Activated T-cell treated with anti-CD3 and anti-CD28 coated beads, Interleukin-2, amount 50 U/mL, for 72 hours (primary cell): Measurements from ENCODE around the gene GNAO1. TPM values are rescaled to one million over a fixed set of nuclear protein-coding genes. Genes with fewer than 3 reads are reported as not detected.

ENCODE experiments used
- ATAC-seq, 2 donors: fragments of 150-1000 bp; cut with Tn5 transposase; replicated peaks in 1 of 2; 2 replicates each; pipeline ENCODE4 v1.10.0; 2021; ENCODE audit warnings: moderate library complexity in 2 of 2, mild to moderate bottlenecking in 1 of 2
- DNase-seq, 2 donors: peaks; one replicate each; pipeline ENCODE4 v3.0.0; 2021 to 2022; ENCODE audit warnings: mixed read lengths in 1 of 2
- H3K27ac Mint-ChIP-seq: one replicate; pipeline ENCODE4 v1.8.0; 2022; ENCODE audit warnings: mild to moderate bottlenecking, moderate library complexity, mixed read lengths
- H3K27me3 Mint-ChIP-seq: one replicate; pipeline ENCODE4 v1.8.0; 2022; ENCODE audit warnings: low read depth, mixed read lengths
- H3K36me3 Mint-ChIP-seq, 2 donors: one replicate each; pipeline ENCODE4 v1.8.0; 2022; ENCODE audit warnings: mixed read lengths in 2 of 2, mild to moderate bottlenecking in 1 of 2; ENCODE audit not compliant: insufficient read depth in 2 of 2
- H3K4me1 Mint-ChIP-seq: one replicate; pipeline ENCODE4 v1.8.0; 2022; ENCODE audit warnings: low read depth, mixed read lengths
- H3K4me3 Mint-ChIP-seq, 2 donors: one replicate each; pipeline ENCODE4 v1.8.0; 2022; ENCODE audit warnings: mild to moderate bottlenecking in 2 of 2, mixed read lengths in 2 of 2, moderate library complexity in 2 of 2
- H3K9me3 Mint-ChIP-seq, 2 donors: one replicate each; pipeline ENCODE4 v1.8.0; 2022; ENCODE audit warnings: mixed read lengths in 2 of 2
- total RNA-seq, 2 donors: library from RNA; stranded (reverse); gene quantifications; one replicate each; pipeline ENCODE4 v1.2.3, GENCODE V29; 2022

Gene GNAO1
- total RNA-seq, 2 donors from 2014 or later: 12.2 to 21.0 TPM

- DNase-seq (no peak), ATAC-seq (no peak)
- peak overlapping the region in 1 of 2 donors; percentile 87 for H3K4me3 Mint-ChIP-seq
- no peaks in the 10 kb centered on the region for H3K9me3 Mint-ChIP-seq
- H3K27ac Mint-ChIP-seq: no peak overlapping the region
- H3K36me3 Mint-ChIP-seq: no peaks in the 10 kb centered on the region
- peaks cover 6% of the 10 kb centered on the region for H3K27me3 Mint-ChIP-seq
- peaks cover 42% of the 10 kb centered on the region for H3K4me1 Mint-ChIP-seq
Measured at GRCh38 chr16:56355221-56355620, 163.9 kb downstream of the GNAO1 start.

GRCh38 chr16:56355786-56356275, 164.5 kb downstream of the GNAO1 start:
- no peak for DNase-seq
- Mint-ChIP-seq H3K27me3 (peaks cover 6% of the 10 kb centered on the region), H3K4me3 (peak overlapping the region; percentile 81 to 87), H3K27ac (peak overlapping the region; percentile 99), H3K4me1 (peaks cover 42% of the 10 kb centered on the region), H3K9me3 (no peaks in the 10 kb centered on the region), H3K36me3 (no peaks in the 10 kb centered on the region)
- no peak for ATAC-seq

DNA sequence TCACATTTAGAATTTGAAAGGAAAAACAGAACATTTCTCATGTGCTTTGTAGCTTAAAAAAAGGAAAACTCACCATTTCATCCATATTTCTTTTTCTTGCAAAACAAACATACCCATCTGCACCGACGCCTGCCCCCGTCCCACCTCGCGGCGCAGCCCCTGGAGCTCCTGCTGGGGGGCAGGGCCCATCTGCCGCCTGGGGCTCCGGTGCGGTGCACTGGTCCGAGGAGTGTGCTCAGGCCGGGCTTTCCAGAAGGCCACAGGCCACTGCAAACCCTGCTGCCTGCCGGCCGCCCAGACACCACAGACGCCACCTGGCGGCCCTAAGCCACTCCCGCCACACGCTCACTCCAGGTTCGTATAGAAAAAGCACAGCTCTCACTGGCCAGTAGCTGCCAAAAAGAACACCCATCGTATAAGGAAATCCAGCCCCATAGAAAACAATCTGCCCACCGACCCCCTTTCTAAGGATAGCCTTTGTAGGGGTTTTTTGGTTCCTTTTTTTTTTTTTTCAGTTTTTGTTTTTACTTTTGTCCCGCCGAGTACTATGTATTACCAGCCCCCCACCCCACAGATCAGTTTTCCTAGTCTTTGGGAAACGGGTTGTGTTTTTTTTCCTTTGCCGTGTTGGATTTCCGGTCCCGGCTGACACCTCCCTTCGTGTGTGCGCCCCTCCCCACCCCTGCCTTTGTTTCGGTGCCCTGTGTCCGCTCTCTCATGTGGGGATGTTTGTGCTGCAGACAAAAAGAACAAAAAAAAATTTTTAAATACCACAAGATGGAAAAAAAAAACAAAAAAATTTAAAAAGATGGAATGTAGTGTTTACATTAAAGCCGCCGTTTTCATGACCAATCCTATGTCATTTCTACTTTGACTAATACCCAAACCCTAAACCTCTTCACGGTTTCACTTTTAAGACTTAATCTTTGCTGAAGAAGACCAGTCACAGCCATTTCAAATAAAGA, 165.3 kb downstream of the GNAO1 start:
- DNase-seq (peak; percentile 69 to 78), ATAC-seq (peak; percentile 85 to 86)
- peaks cover 42% of the 10 kb centered on the region for H3K4me1 Mint-ChIP-seq
- H3K36me3 Mint-ChIP-seq: no peaks in the 10 kb centered on the region
- H3K27me3 Mint-ChIP-seq: no peaks in the 10 kb centered on the region
- peak overlapping the region; percentile 99 for H3K27ac Mint-ChIP-seq
- H3K9me3 Mint-ChIP-seq: no peaks in the 10 kb centered on the region
- H3K4me3 Mint-ChIP-seq: peak overlapping the region; percentile 81 to 87

DNA sequence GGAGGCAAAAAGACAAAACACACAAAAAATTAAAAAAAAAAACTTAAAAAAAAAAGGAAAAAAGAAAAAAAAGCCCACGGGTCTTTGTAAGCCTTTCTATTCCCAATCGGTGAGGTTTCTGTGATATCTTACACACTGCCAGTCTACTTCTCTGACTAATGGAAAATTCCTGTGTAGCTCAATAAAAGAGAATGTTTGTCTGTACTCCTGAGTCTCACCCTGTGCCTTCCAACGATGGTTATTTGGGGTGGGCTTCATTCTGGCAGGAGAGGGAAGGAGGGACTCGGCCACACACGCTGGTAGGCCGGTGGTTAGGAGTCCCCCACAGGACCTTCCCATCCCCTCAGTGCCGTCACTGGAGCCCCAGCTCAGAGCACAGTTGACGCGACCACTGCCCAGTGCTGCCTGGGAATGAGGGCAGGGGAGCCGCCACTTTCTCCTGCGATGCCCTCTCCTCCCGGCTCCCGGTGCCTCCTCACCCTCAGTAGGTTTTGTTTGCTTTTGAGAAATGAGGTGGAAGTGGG, 166.0 kb downstream of the GNAO1 start:
- Mint-ChIP-seq H3K4me3 (peak overlapping the region; percentile 81 to 87), H3K4me1 (peaks cover 42% of the 10 kb centered on the region), H3K36me3 (no peaks in the 10 kb centered on the region), H3K9me3 (no peaks in the 10 kb centered on the region), H3K27me3 (no peaks in the 10 kb centered on the region), H3K27ac (peak overlapping the region; percentile 99)
- no peak for DNase-seq
- ATAC-seq: peak; percentile 35 to 45

DNA sequence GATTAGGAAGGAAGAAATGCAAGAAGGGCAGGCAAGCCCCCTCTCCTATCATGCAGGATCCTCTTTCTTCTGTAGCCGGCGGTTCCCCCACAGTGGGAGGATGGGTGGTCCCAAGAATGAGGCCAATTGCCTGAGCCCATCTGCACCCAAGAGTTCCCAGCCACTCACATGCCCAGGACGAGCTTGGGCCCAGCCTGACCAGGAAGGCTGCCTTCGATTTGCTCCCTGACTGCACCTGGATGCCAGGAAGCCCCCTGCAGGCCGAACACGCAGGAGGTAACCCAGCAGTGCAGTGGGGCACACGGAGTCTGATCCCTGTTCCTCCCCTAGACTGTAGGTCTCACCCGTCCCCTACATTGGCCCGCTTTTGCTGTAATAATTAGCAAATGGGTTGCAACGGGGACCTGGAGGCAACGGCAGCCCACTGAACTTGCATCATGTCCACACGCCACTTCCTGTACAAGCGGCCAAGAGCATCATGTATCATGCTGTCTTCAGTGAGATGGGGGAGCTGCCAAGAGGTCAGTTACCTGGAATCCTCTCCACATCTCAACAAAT, 166.6 kb downstream of the GNAO1 start:
- Mint-ChIP-seq H3K27me3 (no peaks in the 10 kb centered on the region), H3K4me1 (peaks cover 42% of the 10 kb centered on the region), H3K36me3 (no peaks in the 10 kb centered on the region), H3K27ac (no peak overlapping the region), H3K4me3 (peak overlapping the region; percentile 81 to 87), H3K9me3 (no peaks in the 10 kb centered on the region)
- DNase-seq: no peak
- no peak for ATAC-seq

DNA sequence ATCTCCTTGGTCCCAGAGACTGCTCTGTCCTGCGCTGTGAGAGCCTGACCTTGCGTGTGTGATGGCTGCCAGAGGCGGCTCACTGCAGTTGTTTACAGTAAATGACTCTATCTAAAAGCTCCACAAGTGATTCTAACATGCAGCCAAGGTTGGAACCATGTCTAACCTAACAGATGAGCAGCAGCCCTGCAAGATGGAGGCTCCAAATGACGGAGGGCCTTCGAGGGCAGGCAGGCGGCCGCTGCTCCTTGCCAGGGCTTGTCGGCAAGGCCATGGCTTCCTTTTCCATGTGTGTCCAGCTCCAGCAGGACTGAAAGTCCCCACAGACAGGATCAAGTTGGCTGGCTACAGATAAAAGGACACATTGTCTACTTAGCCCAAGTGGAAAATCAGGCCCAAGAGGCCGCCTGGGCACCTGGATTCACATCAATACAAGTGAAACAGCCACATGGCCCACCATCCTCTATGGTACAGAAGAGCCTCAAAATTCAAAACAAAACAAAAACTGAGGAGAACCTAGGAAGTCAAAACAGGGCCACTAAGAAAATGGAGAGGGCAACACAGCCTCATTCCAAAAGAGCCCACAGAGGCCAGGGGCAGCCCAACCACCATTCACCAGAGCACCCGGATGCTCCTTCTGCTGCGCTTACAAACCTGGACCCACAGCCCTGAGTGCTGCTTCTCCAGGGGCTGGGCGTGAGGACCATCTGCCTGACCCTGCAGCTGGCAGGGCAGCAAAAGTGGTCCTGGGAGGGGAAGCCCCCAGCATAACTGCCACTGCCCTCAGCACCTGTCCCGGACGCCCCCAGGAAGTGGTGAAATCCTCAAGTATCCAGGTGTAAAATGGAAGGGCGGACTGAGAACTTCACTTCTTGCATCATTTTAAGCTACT, 169.1 kb downstream of the GNAO1 start:
- peaks cover 42% of the 10 kb centered on the region for H3K4me1 Mint-ChIP-seq
- no peak overlapping the region for H3K27ac Mint-ChIP-seq
- no peaks in the 10 kb centered on the region for H3K27me3 Mint-ChIP-seq
- no peak overlapping the region for H3K4me3 Mint-ChIP-seq
- no peaks in the 10 kb centered on the region for H3K9me3 Mint-ChIP-seq
- no peaks in the 10 kb centered on the region for H3K36me3 Mint-ChIP-seq
- ATAC-seq (no peak), DNase-seq (no peak)

- no peaks in the 10 kb centered on the region for H3K27me3 Mint-ChIP-seq
- H3K36me3 Mint-ChIP-seq: no peaks in the 10 kb centered on the region
- no peak overlapping the region for H3K27ac Mint-ChIP-seq
- peaks cover 24% of the 10 kb centered on the region for H3K4me1 Mint-ChIP-seq
- H3K9me3 Mint-ChIP-seq: no peaks in the 10 kb centered on the region
- no peak overlapping the region for H3K4me3 Mint-ChIP-seq
- DNase-seq (no peak), ATAC-seq (no peak)
Measured at GRCh38 chr16:56362057-56362655, 170.9 kb downstream of the GNAO1 start.

DNA sequence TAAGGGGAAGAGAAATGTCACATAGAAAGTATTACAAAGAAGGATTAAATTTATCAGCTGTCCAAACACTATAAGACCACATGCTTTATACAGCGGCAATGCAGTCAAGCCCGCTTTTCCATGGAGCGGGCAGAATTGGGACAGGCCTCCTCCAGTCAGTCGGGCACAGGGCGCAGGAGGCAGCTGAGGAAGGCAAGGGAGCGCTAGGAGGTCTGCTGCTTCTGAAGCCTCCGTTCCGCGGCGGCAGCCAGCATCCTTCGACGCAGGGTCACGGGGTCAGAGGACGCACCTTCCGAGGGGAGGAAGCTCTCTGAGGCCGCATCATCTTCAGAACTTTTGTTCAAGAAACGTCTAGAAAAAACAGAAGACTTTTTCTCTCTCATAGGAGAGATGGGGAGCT, 171.4 kb downstream of the GNAO1 start:
- DNase-seq (no peak), ATAC-seq (no peak)
- H3K9me3 Mint-ChIP-seq: no peaks in the 10 kb centered on the region
- H3K27me3 Mint-ChIP-seq: no peaks in the 10 kb centered on the region
- H3K4me3 Mint-ChIP-seq: no peak overlapping the region
- H3K27ac Mint-ChIP-seq: no peak overlapping the region
- H3K4me1 Mint-ChIP-seq: peaks cover 18% of the 10 kb centered on the region
- H3K36me3 Mint-ChIP-seq: peaks cover 0 to 3% of the 10 kb centered on the region in 2 donors

GRCh38 chr16:56363181-56363716, 172.0 kb downstream of the GNAO1 start:
- no peaks in the 10 kb centered on the region for H3K9me3 Mint-ChIP-seq
- peaks cover 16% of the 10 kb centered on the region for H3K4me1 Mint-ChIP-seq
- DNase-seq: no peak

GRCh38 chr16:56363781-56364565, 172.7 kb downstream of the GNAO1 start:
- peaks cover 0 to 9% of the 10 kb centered on the region in 2 donors for H3K36me3 Mint-ChIP-seq
- no peak for DNase-seq
- H3K4me3 Mint-ChIP-seq: no peak overlapping the region
- peaks cover 13% of the 10 kb centered on the region for H3K4me1 Mint-ChIP-seq
- H3K9me3 Mint-ChIP-seq: no peaks in the 10 kb centered on the region
- no peaks in the 10 kb centered on the region for H3K27me3 Mint-ChIP-seq
- H3K27ac Mint-ChIP-seq: peak overlapping the region; percentile 46
- ATAC-seq: no peak

More at GRCh38 chr16:56363181-56363716, 172.0 kb downstream of the GNAO1 start:
- Mint-ChIP-seq H3K27ac (no peak overlapping the region), H3K36me3 (peaks cover 0 to 3% of the 10 kb centered on the region in 2 donors), H3K27me3 (no peaks in the 10 kb centered on the region), H3K4me3 (no peak overlapping the region)
- ATAC-seq: peak in 1 of 2 donors; percentile 16

DNA sequence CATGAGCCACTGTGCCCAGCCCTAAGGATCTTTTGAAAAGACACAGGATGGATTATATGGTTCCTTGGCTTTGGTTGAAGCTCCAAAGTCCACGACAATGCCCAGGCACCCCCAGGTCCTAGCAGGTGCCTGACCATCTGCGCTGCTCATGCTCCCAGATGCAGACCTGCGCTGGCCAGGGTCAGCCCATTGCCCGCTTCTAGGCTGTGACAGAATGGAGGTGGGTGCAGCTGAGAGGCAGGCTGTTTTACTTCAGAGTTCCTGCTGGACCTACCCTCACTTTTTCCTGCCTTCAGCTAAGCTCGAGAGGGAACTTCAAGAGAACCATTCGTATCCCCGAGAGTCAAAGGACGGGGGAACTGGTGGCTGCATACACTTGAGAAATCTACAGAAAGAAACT, 173.6 kb downstream of the GNAO1 start:
- H3K36me3 Mint-ChIP-seq: peaks cover 0 to 10% of the 10 kb centered on the region in 2 donors
- ATAC-seq (no peak), DNase-seq (no peak)
- H3K9me3 Mint-ChIP-seq: no peaks in the 10 kb centered on the region
- H3K4me1 Mint-ChIP-seq: peaks cover 4% of the 10 kb centered on the region
- no peak overlapping the region for H3K4me3 Mint-ChIP-seq
- H3K27ac Mint-ChIP-seq: no peak overlapping the region
- no peaks in the 10 kb centered on the region for H3K27me3 Mint-ChIP-seq
